DND-41 (cell line): ENCODE measurements around the gene CEP170B.

Source experiments
- EZH2 ChIP-seq: IDR thresholded peaks from 3 replicates; pipeline ENCODE4 v1.6.1; 2012; ENCODE audit warnings: borderline replicate concordance, low read depth, mild to moderate bottlenecking, moderate library complexity, low read length, inconsistent platforms; ENCODE audit not compliant: severe bottlenecking
- TF ChIP-seq, protein P1 (sequence below): IDR thresholded peaks from 2 replicates; pipeline ENCODE4 v1.5.1; 2012; ENCODE audit warnings: borderline replicate concordance, low read length, moderate library complexity, mild to moderate bottlenecking; ENCODE audit not compliant: poor library complexity, severe bottlenecking; ENCODE audit errors: extremely low read depth

GRCh38 chr14:104891664-104892530 is 26.8 kb downstream of the CEP170B start:
- TF ChIP-seq, protein P1, sequence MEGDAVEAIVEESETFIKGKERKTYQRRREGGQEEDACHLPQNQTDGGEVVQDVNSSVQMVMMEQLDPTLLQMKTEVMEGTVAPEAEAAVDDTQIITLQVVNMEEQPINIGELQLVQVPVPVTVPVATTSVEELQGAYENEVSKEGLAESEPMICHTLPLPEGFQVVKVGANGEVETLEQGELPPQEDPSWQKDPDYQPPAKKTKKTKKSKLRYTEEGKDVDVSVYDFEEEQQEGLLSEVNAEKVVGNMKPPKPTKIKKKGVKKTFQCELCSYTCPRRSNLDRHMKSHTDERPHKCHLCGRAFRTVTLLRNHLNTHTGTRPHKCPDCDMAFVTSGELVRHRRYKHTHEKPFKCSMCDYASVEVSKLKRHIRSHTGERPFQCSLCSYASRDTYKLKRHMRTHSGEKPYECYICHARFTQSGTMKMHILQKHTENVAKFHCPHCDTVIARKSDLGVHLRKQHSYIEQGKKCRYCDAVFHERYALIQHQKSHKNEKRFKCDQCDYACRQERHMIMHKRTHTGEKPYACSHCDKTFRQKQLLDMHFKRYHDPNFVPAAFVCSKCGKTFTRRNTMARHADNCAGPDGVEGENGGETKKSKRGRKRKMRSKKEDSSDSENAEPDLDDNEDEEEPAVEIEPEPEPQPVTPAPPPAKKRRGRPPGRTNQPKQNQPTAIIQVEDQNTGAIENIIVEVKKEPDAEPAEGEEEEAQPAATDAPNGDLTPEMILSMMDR, result no peak
- TF ChIP-seq EZH2, result no peak
